OCI-LY7 (cell line): ENCODE measurements around the gene ARHGEF3. TPM values are rescaled to one million over a fixed set of nuclear protein-coding genes. Genes with fewer than 3 reads are reported as not detected.

Source experiments
- BruUV-seq: library from RNA; stranded (reverse); fragments of 400-500 nt; replicated peaks from 2 replicates; lab custom pipeline; 2021; lab: Mats Ljungman, UMichigan
- CTCF ChIA-PET: fragments of 300-600 bp; sonication (Branson Sonifier 250); formaldehyde crosslinking; loops from one replicate; lab custom pipeline; 2022; ENCODE audit warnings: antibody characterized with exemption; ENCODE audit not compliant: unreplicated experiment; lab: Charles Lee
- POLR2A ChIA-PET: fragments of 300-600 bp; sonication (Branson Sonifier 250); formaldehyde crosslinking; loops from one replicate; lab custom pipeline; 2022; ENCODE audit warnings: antibody characterized with exemption; lab: Charles Lee
- DNase-seq: peaks from one replicate; pipeline ENCODE4 v3.0.0-alpha.2; 2015; ENCODE audit warnings: low spot score
- H2AFZ ChIP-seq: fragments of 200-600 bp; sonication (generic), shearing (Covaris generic); 2 replicates; pipeline ENCODE4 v1.6.1; 2014; ENCODE audit warnings: mild to moderate bottlenecking, antibody characterized with exemption, low read length, moderate library complexity
- H3K27ac ChIP-seq: fragments of 200-600 bp; sonication (generic); 2 replicates; pipeline ENCODE4 v1.5.1; 2014; ENCODE audit warnings: mixed run types, low read depth, mild to moderate bottlenecking, moderate library complexity, low read length, inconsistent platforms; ENCODE audit not compliant: poor library complexity, severe bottlenecking
- H3K36me3 ChIP-seq: fragments of 200-600 bp; sonication (generic); 2 replicates; pipeline ENCODE4 v1.6.1; 2014; ENCODE audit warnings: mild to moderate bottlenecking, antibody characterized with exemption, low read length, moderate library complexity, mixed read lengths; ENCODE audit not compliant: insufficient read depth
- H3K4me1 ChIP-seq: fragments of 200-600 bp; sonication (generic); 2 replicates; pipeline ENCODE4 v1.5.1; 2014; ENCODE audit warnings: mild to moderate bottlenecking, low read length; ENCODE audit not compliant: insufficient read depth, poor library complexity, severe bottlenecking
- H3K4me2 ChIP-seq: fragments of 200-600 bp; sonication (generic); 2 replicates; pipeline ENCODE4 v1.6.1; 2014; ENCODE audit warnings: mild to moderate bottlenecking, low read length
- H3K4me3 ChIP-seq: fragments of 200-600 bp; sonication (generic); 2 replicates; pipeline ENCODE4 v1.5.1; 2014; ENCODE audit warnings: mild to moderate bottlenecking, low read depth, low read length; ENCODE audit not compliant: poor library complexity, severe bottlenecking
- H3K79me2 ChIP-seq: fragments of 200-600 bp; sonication (generic); 2 replicates; pipeline ENCODE4 v1.6.1; 2016; ENCODE audit warnings: low read depth, mild to moderate bottlenecking, low read length, moderate library complexity, mixed read lengths; ENCODE audit not compliant: insufficient read depth
- H3K9me2 ChIP-seq: fragments of 200-600 bp; sonication (generic); 2 replicates; pipeline ENCODE4 v1.6.1; 2016; ENCODE audit warnings: mild to moderate bottlenecking, low read length, mixed read lengths; ENCODE audit not compliant: insufficient read depth
- H3K9me3 ChIP-seq: fragments of 200-600 bp; sonication (generic); 2 replicates; pipeline ENCODE4 v1.6.1; 2014; ENCODE audit warnings: mild to moderate bottlenecking, mixed run types, low read length, mixed read lengths
- H4K20me1 ChIP-seq: fragments of 200-600 bp; sonication (generic); 2 replicates; pipeline ENCODE4 v1.6.1; 2014; ENCODE audit warnings: mild to moderate bottlenecking, antibody characterized with exemption, low read length, moderate library complexity, mixed read lengths; ENCODE audit not compliant: insufficient read depth
- CTCF ChIP-seq: fragments of 200-600 bp; sonication (generic); conservative IDR thresholded peaks from 2 replicates; pipeline ENCODE4 v1.5.1; 2014; ENCODE audit warnings: mild to moderate bottlenecking, antibody characterized with exemption, low read length, moderate library complexity, mixed read lengths
- EZH2phosphoT487 ChIP-seq: fragments of 200-600 bp; sonication (generic); IDR thresholded peaks from 2 replicates; pipeline ENCODE4 v1.6.1; 2018; ENCODE audit warnings: low read depth, borderline replicate concordance, mild to moderate bottlenecking, mixed run types, antibody characterized with exemption, low read length, moderate library complexity, mixed read lengths
- intact Hi-C: fragments of 100-400 bp; cut with micrococcal nuclease; formaldehyde crosslinking; loops from one replicate; pipeline ENCODE4 v1.10.0; 2022; ENCODE audit not compliant: unreplicated experiment
- total RNA-seq, 2 experiments: library from RNA; depleted of rRNA in 1 of 2; stranded (reverse); fragments of >200 nt in 1 of 2; shearing (Covaris generic) in 1 of 2; gene quantifications; 2 replicates each; pipeline ENCODE4 v1.2.3, GENCODE V29; 2014 to 2022

ARHGEF3 gene
- total RNA-seq, 2 experiments from 2014 or later, result 14.1 to 26.9 TPM

- no peaks in the 10 kb centered on the region for H3K9me3 ChIP-seq
- TF ChIP-seq EZH2phosphoT487, result no peak
- no peak for TF ChIP-seq CTCF
- no peak overlapping the region for H3K4me3 ChIP-seq
- no peaks in the 10 kb centered on the region for H3K36me3 ChIP-seq
- H3K4me2 ChIP-seq, result no peak overlapping the region
- CTCF ChIA-PET, result interaction anchor here (0.5 to 1.3 kb wide), 3 partner anchors 15 to 258 kb away, joined by 3 read pairs; no protein-coding TSS in a partner anchor
- intact Hi-C loops, result no loop called here
- no TSS peak for BruUV-seq
- no peak for DNase-seq
- no peaks in the 10 kb centered on the region for H3K79me2 ChIP-seq
- POLR2A ChIA-PET, result interaction anchor here (0.6 to 1.6 kb wide), 9 partner anchors 8 to 110 kb away, joined by 3 to 14 read pairs (median 4); no protein-coding TSS in a partner anchor
- H4K20me1 ChIP-seq, result 0 out of 2 replicates have a peak, but pooled peaks cover 5% of the 10 kb centered on the region
- H2AFZ ChIP-seq, result no peak overlapping the region
- no peaks in the 10 kb centered on the region for H3K9me2 ChIP-seq
- H3K27ac ChIP-seq, result no peak overlapping the region
- H3K4me1 ChIP-seq, result peaks cover 30% of the 10 kb centered on the region
These were observed 9.9 kb upstream of the ARHGEF3 start for GRCh38 chr3:56811546-56812202.

- ChIA-PET POLR2A (interaction anchor here (0.6 to 1.6 kb wide), 7 partner anchors 10 to 115 kb away, joined by 3 to 14 read pairs (median 4); no protein-coding TSS in a partner anchor), CTCF (no interaction called here)
- TF ChIP-seq EZH2phosphoT487 (no peak), CTCF (no peak)
- no peaks in the 10 kb centered on the region for H3K79me2 ChIP-seq
- no peaks in the 10 kb centered on the region for H3K9me3 ChIP-seq
- intact Hi-C loops, result no loop called here
- 0 out of 2 replicates have a peak, but pooled peaks cover 5% of the 10 kb centered on the region for H4K20me1 ChIP-seq
- DNase-seq, result no peak
- H3K4me3 ChIP-seq, result no peak overlapping the region
- H2AFZ ChIP-seq, result no peak overlapping the region
- BruUV-seq, result no TSS peak
- H3K4me2 ChIP-seq, result no peak overlapping the region
- H3K36me3 ChIP-seq, result no peaks in the 10 kb centered on the region
- H3K27ac ChIP-seq, result no peak overlapping the region
- peaks cover 30% of the 10 kb centered on the region for H3K4me1 ChIP-seq
- no peaks in the 10 kb centered on the region for H3K9me2 ChIP-seq
These were observed 9.1 kb upstream of the ARHGEF3 start for GRCh38 chr3:56810577-56811545.
